Measurements from ENCODE around the gene ZIC4. TPM values are rescaled to one million over a fixed set of nuclear protein-coding genes. Genes with fewer than 3 reads are reported as not detected.

ZIC4 gene
- total and polyA plus RNA-seq, 2 of the 4 experiments (the other 2 are of a cell fraction): not detected

- dilution Hi-C loops (cut with HindIII; ENCODE audit: low sequenced_read_pairs, unreplicated experiment): no loop called here
- no peak overlapping the region for H3K14ac ChIP-seq (replicated peaks; ENCODE audit: low read depth, low read length)
- no CpG with 5 or more reads among the region's 3 CpGs for WGBS, 2 experiments (ENCODE audit: extremely low coverage in 2 of 2, insufficient read length in 1 of 2)
- H3K9me1 ChIP-seq (ENCODE audit: insufficient read depth, low read length): no peaks in the 10 kb centered on the region
- no peak overlapping the region for H3K27ac ChIP-seq (ENCODE audit: insufficient read depth, low read length)
- no peaks in the 10 kb centered on the region for H3K79me1 ChIP-seq (ENCODE audit: low read depth in 1 of 2, low read length in 2 of 2)
- no peak overlapping the region for H2AFZ ChIP-seq (replicated peaks; ENCODE audit: low read length, poor library complexity)
- no peak overlapping the region for H4K91ac ChIP-seq (ENCODE audit: insufficient read depth, low read depth, low read length)
- no peak overlapping the region for H2AK9ac ChIP-seq (replicated peaks; ENCODE audit: low read depth, low read length, poor library complexity)
- no peak overlapping the region for H3K56ac ChIP-seq (ENCODE audit: extremely low read depth, insufficient read depth, low read length)
- H3K4me1 ChIP-seq (ENCODE audit: control insufficient read depth, insufficient read depth, low read length): no peaks in the 10 kb centered on the region
- H3K9me3 ChIP-seq (ENCODE audit: control insufficient read depth, insufficient read depth, low read length): no peaks in the 10 kb centered on the region
- H2BK20ac ChIP-seq (ENCODE audit: low read depth, low read length): no peak overlapping the region
- H3K36me3 ChIP-seq (ENCODE audit: control insufficient read depth, insufficient read depth, low read length): no peaks in the 10 kb centered on the region
- no TSS peak for BruUV-seq (replicated peaks)
- no peak overlapping the region for H3K9ac ChIP-seq (ENCODE audit: low read depth, low read length)
- no peak overlapping the region for H2BK15ac ChIP-seq (ENCODE audit: low read depth, low read length)
- H3K27me3 ChIP-seq (ENCODE audit: control insufficient read depth, insufficient read depth, low read length): no peaks in the 10 kb centered on the region
- no peak overlapping the region for H2BK5ac ChIP-seq (ENCODE audit: low read depth, low read length, poor library complexity, severe bottlenecking)
- H2AK5ac ChIP-seq (ENCODE audit: low read depth, low read length): no peak overlapping the region
- H3K4me3 ChIP-seq (ENCODE audit: insufficient read depth, low read depth, low read length): no peak overlapping the region
- intact Hi-C loops (cut with micrococcal nuclease): no loop called here
- no peak for TF ChIP-seq MAZ (IDR thresholded peaks at IDR 0.05; ENCODE audit: borderline replicate concordance, low read depth, low read length)
- no peak for TF ChIP-seq CEBPB (IDR thresholded peaks at IDR 0.05; ENCODE audit: low read depth, low read length)
- no peak for TF ChIP-seq USF2 (IDR thresholded peaks at IDR 0.05; ENCODE audit: low read depth, low read length)
- TF ChIP-seq ELK1 (IDR thresholded peaks at IDR 0.05; ENCODE audit: borderline replicate concordance, low read depth, low read length): no peak
- no peak for TF ChIP-seq MXI1 (IDR thresholded peaks at IDR 0.05; ENCODE audit: borderline replicate concordance, low read depth, low read length)
- no peak for TF ChIP-seq BHLHE40 (IDR thresholded peaks at IDR 0.05; ENCODE audit: low read depth, low read length)
- in situ Hi-C loops (cut with MboI; ENCODE audit: low sequenced_read_pairs): no loop called here
- no peak overlapping the region for H3K23ac ChIP-seq (ENCODE audit: low read depth, low read length)
- H4K5ac ChIP-seq (ENCODE audit: low read depth, low read length): no peak overlapping the region
- no peak overlapping the region for H3K18ac ChIP-seq (ENCODE audit: low read depth, low read length)
- DNase-seq (no peak), ATAC-seq (ENCODE audit: low read depth) (no peak)
- no peaks in the 10 kb centered on the region for H4K20me1 ChIP-seq (ENCODE audit: insufficient read depth, low read length)
- H3K4ac ChIP-seq (ENCODE audit: low read depth, low read length): no peak overlapping the region
- no peak overlapping the region for H2BK120ac ChIP-seq (ENCODE audit: low read depth, low read length)
- ChIA-PET CTCF (no interaction called here), POLR2A (ENCODE audit: unreplicated experiment) (no interaction called here)
- no peak overlapping the region for H3K4me2 ChIP-seq (ENCODE audit: low read depth, low read length)
- H4K8ac ChIP-seq (ENCODE audit: low read depth in 2 of 2, low read length in 2 of 2): no peak overlapping the region
Measured at GRCh38 chr3:147449669-147450068, 43.3 kb upstream of the ZIC4 start.
